ENCODE data around the gene KIRREL1. TPM values are rescaled to one million over a fixed set of nuclear protein-coding genes. Genes with fewer than 3 reads are reported as not detected.

KIRREL1 gene
- total RNA-seq, 6 experiments from 2014 or later: 1.1 to 4.9 (median 2.9) TPM

- intact Hi-C loops (cut with DNase I): no loop called here
- Histone ChIP-seq H3K9me3 (no peaks in the 10 kb centered on the region), H3K4me1 (no peaks in the 10 kb centered on the region), H3K27ac (no peak overlapping the region), H3K36me3 (no peaks in the 10 kb centered on the region), H3K4me3 (no peak overlapping the region), H3K27me3 (no peaks in the 10 kb centered on the region)
- ATAC-seq (no peak), DNase-seq (no peak)
- TF ChIP-seq, protein P1, sequence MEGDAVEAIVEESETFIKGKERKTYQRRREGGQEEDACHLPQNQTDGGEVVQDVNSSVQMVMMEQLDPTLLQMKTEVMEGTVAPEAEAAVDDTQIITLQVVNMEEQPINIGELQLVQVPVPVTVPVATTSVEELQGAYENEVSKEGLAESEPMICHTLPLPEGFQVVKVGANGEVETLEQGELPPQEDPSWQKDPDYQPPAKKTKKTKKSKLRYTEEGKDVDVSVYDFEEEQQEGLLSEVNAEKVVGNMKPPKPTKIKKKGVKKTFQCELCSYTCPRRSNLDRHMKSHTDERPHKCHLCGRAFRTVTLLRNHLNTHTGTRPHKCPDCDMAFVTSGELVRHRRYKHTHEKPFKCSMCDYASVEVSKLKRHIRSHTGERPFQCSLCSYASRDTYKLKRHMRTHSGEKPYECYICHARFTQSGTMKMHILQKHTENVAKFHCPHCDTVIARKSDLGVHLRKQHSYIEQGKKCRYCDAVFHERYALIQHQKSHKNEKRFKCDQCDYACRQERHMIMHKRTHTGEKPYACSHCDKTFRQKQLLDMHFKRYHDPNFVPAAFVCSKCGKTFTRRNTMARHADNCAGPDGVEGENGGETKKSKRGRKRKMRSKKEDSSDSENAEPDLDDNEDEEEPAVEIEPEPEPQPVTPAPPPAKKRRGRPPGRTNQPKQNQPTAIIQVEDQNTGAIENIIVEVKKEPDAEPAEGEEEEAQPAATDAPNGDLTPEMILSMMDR (IDR thresholded peaks at IDR 0.05): no peak
- TF ChIP-seq POLR2A (IDR thresholded peaks at IDR 0.05): no peak
- 40% methylated on average over 1 of the region's 2 CpGs for WGBS (ENCODE audit: insufficient coverage, low coverage, low lambda C conversion rate, missing lambda C conversion rate)
Observed at GRCh38 chr1:158101455-158101854, 108.0 kb downstream of the KIRREL1 start.

GRCh38 chr1:158101927-158102326 is 108.5 kb downstream of the KIRREL1 start:
- WGBS (ENCODE audit: insufficient coverage, low coverage, low lambda C conversion rate, missing lambda C conversion rate): 32% methylated on average over 1 of the region's 1 CpG
- DNase-seq: no peak
- TF ChIP-seq, protein P1 (IDR thresholded peaks at IDR 0.05): no peak
- no peak for TF ChIP-seq POLR2A (IDR thresholded peaks at IDR 0.05)

GRCh38 chr1:158102881-158103674 is 109.6 kb downstream of the KIRREL1 start:
- Histone ChIP-seq H3K27ac (no peak overlapping the region), H3K9me3 (no peaks in the 10 kb centered on the region), H3K4me3 (no peak overlapping the region), H3K36me3 (no peaks in the 10 kb centered on the region), H3K27me3 (no peaks in the 10 kb centered on the region), H3K4me1 (no peaks in the 10 kb centered on the region)
- WGBS (ENCODE audit: insufficient coverage, low coverage, low lambda C conversion rate, missing lambda C conversion rate): 65% methylated on average over 6 of the region's 6 CpGs
- TF ChIP-seq, protein P1 (IDR thresholded peaks at IDR 0.05): no peak
- no peak for TF ChIP-seq POLR2A (IDR thresholded peaks at IDR 0.05)
- DNase-seq (no peak), ATAC-seq (no peak)
- intact Hi-C loops (cut with DNase I): no loop called here

More at GRCh38 chr1:158101927-158102326, 108.5 kb downstream of the KIRREL1 start:
- Histone ChIP-seq H3K4me1 (no peaks in the 10 kb centered on the region), H3K27ac (no peak overlapping the region), H3K9me3 (no peaks in the 10 kb centered on the region), H3K27me3 (no peaks in the 10 kb centered on the region), H3K36me3 (no peaks in the 10 kb centered on the region), H3K4me3 (no peak overlapping the region)
- intact Hi-C loops (cut with DNase I): no loop called here
- peak in 2 of 4 donors; percentile 46 to 62 for ATAC-seq

DNA sequence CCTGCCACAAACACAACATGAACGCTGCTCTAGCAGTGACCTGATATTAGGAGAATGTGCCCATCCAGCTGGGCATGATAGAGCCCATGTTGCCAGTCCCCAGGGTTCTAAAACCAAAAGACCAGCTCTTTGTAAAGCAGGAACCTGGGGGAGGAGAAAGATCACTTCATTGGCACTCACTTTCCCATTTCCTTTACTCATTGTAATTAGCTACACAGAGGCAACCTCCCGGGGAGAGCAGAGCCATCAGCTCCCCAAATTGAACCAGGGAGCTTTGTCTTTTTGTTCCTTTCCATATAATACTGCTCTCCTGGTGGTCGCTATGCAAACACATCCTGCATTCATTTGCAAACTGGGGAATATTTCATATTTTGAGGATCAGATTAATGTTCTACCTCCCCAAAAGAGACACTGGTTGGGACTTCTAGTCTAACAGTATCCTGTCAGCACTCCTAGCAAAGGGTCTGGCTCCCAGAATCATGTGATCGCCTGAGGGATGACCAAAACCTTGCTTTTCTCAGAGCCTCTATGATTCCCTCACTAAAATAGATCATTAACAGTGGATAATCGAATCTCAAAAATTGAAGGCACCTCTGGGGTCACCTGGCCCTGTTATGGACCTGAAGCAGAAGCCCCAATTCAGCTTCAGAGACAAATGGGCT is 110.5 kb downstream of the KIRREL1 start:
- Histone ChIP-seq H3K4me3 (no peak overlapping the region), H3K4me1 (no peaks in the 10 kb centered on the region), H3K27ac (no peak overlapping the region), H3K9me3 (no peaks in the 10 kb centered on the region), H3K36me3 (no peaks in the 10 kb centered on the region), H3K27me3 (no peaks in the 10 kb centered on the region)
- intact Hi-C loops (cut with DNase I): no loop called here
- TF ChIP-seq POLR2A (IDR thresholded peaks at IDR 0.05): no peak
- TF ChIP-seq, protein P1 (IDR thresholded peaks at IDR 0.05): no peak
- DNase-seq (no peak), ATAC-seq (no peak)
- 44% methylated on average over 5 of the region's 5 CpGs for WGBS (ENCODE audit: insufficient coverage, low coverage, low lambda C conversion rate, missing lambda C conversion rate)
